DND-41 (cell line): ENCODE data around the gene GUCA2B.

ENCODE experiments used
- ATAC-seq: fragments of 200-7000 bp; cut with Tn5 transposase; 3 replicates; pipeline ENCODE4 v1.9.1; 2021; ENCODE audit warnings: low read depth; ENCODE audit not compliant: insufficient read depth
- DNase-seq: peaks from one replicate; pipeline ENCODE4 v3.0.0-alpha.2; 2020
- H2AFZ ChIP-seq: 2 replicates; pipeline ENCODE4 v1.6.0; 2012; ENCODE audit warnings: low read depth, low read length
- H3K27ac ChIP-seq: 2 replicates; pipeline ENCODE4 v1.5.1; 2012; ENCODE audit warnings: low read length, inconsistent platforms
- H3K27me3 ChIP-seq: fragments of 200-600 bp; sonication (generic); 2 replicates; pipeline ENCODE4 v1.6.0; 2012; ENCODE audit warnings: low read length, mild to moderate bottlenecking, inconsistent platforms; ENCODE audit not compliant: insufficient read depth, poor library complexity
- H3K36me3 ChIP-seq: 2 replicates; pipeline ENCODE4 v1.5.1; 2012; ENCODE audit warnings: low read length, inconsistent platforms; ENCODE audit not compliant: insufficient read depth
- H3K4me1 ChIP-seq: 2 replicates; pipeline ENCODE4 v1.5.1; 2012; ENCODE audit warnings: mild to moderate bottlenecking, low read length; ENCODE audit not compliant: insufficient read depth
- H3K4me2 ChIP-seq: 2 replicates; pipeline ENCODE4 v1.6.0; 2012; ENCODE audit warnings: mild to moderate bottlenecking, moderate library complexity, low read length, inconsistent platforms; ENCODE audit not compliant: insufficient read depth
- H3K4me3 ChIP-seq, 2 experiments: fragments of 200-600 bp in 1 of 2; shearing (Covaris generic) in 1 of 2; 2 replicates each; pipeline ENCODE4 v1.5.1; 2012 to 2016; ENCODE audit warnings: inconsistent platforms in 2 of 2, low read length in 2 of 2, mild to moderate bottlenecking in 2 of 2, low read depth in 1 of 2, moderate library complexity in 1 of 2
- H3K79me2 ChIP-seq: 2 replicates; pipeline ENCODE4 v1.6.0; 2012; ENCODE audit warnings: low read length, inconsistent platforms; ENCODE audit not compliant: insufficient read depth
- H3K9ac ChIP-seq: 2 replicates; pipeline ENCODE4 v1.6.0; 2012; ENCODE audit warnings: low read depth, mild to moderate bottlenecking, inconsistent platforms, low read length, moderate library complexity
- H3K9me3 ChIP-seq: 2 replicates; pipeline ENCODE4 v1.5.1; 2012; ENCODE audit warnings: low read length, moderate library complexity, mild to moderate bottlenecking, inconsistent platforms; ENCODE audit not compliant: insufficient read depth, severe bottlenecking
- H4K20me1 ChIP-seq: 2 replicates; pipeline ENCODE4 v1.6.0; 2012; ENCODE audit warnings: low read length; ENCODE audit not compliant: insufficient read depth
- CTCF ChIP-seq: IDR thresholded peaks from 2 replicates; pipeline ENCODE4 v1.5.1; 2012; ENCODE audit warnings: borderline replicate concordance, low read length, moderate library complexity, mild to moderate bottlenecking; ENCODE audit not compliant: poor library complexity, severe bottlenecking; ENCODE audit errors: extremely low read depth
- EZH2 ChIP-seq: IDR thresholded peaks from 3 replicates; pipeline ENCODE4 v1.6.1; 2012; ENCODE audit warnings: borderline replicate concordance, low read depth, mild to moderate bottlenecking, moderate library complexity, low read length, inconsistent platforms; ENCODE audit not compliant: severe bottlenecking

Gene GUCA2B

GRCh38 chr1:42201986-42202385 is 48.8 kb downstream of the GUCA2B start:
- Histone ChIP-seq H3K4me3 (no peak overlapping the region), H3K27ac (no peak overlapping the region), H2AFZ (no peak overlapping the region), H3K4me2 (no peak overlapping the region), H3K4me1 (no peaks in the 10 kb centered on the region), H3K9ac (no peak overlapping the region), H4K20me1 (no peaks in the 10 kb centered on the region), H3K36me3 (peaks cover 52% of the 10 kb centered on the region), H3K27me3 (no peaks in the 10 kb centered on the region), H3K79me2 (peaks cover 2% of the 10 kb centered on the region; the same call in 1 of the 2 replicates), H3K9me3 (peaks cover 2% of the 10 kb centered on the region)
- DNase-seq (no peak), ATAC-seq (no peak)
- no peak for TF ChIP-seq CTCF
- no peak for TF ChIP-seq EZH2
